ENCODE measurements around the gene AFAP1.
A peak's percentile ranks its signal among the peaks of the same experiment; 100 is the strongest.

AFAP1 gene

GRCh38 chr4:7912826-7913225, 26.8 kb downstream of the AFAP1 start:
- no peak for DNase-seq

DNA sequence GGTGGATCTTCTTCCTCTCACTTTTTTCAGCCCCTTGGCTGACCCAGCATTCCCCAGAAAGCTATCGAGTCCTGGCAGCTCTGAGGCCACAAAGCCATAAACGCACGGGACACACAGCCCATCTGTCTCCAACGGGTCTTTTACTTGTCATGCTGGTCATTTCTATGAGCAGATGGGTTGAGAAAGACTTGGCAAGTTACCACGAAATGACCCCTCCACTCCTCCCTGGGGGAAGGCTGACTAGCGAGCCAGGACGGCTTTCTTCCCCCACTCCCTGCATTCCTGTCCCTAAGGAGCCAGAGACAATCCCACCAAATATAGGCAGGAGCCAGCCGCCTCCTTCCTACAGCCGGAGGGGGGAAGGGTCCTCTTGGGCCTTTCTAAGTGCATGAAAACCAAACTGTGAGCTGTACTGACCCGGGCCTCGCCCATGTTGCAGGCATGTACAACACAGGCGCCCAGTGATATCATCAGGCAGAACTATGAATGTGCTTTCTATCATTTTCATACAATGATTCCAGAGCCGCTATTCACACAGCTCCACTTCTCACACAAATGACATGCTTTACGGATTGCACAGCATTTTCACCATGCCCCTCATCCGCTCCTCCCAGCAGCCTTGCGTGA, 28.6 kb downstream of the AFAP1 start:
- no peak for DNase-seq

DNA sequence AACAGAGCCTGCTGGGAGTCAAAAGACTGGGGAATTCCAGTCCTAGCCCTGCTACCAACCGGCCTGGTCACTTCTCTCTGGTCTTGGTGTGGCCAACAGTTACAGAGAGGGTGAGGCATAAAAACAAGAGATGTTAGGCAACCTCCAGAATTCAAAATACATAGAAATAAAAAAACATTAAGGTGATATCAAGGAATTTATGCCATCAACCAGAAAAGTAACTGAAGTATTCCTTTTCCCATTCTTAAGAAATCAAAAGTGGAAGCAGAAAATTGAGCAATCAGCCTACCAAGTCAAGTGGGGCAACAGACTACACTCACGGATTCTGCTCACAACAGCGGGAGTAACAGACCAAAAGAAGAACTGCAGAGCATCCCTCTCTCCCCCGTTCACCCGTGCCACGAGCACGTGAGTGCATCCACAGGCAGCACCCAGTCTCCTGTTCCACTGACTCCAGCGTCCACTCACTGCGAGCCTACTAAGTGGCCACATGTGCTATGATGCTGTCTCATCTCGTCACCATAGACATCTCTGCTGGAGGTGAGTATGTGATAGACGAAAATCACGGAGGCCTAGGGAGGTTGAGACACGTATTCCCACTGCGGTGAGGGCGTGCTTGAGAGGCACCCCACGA, 29.3 kb downstream of the AFAP1 start:
- peak in 1 of 2 donors; percentile 21 for DNase-seq

DNA sequence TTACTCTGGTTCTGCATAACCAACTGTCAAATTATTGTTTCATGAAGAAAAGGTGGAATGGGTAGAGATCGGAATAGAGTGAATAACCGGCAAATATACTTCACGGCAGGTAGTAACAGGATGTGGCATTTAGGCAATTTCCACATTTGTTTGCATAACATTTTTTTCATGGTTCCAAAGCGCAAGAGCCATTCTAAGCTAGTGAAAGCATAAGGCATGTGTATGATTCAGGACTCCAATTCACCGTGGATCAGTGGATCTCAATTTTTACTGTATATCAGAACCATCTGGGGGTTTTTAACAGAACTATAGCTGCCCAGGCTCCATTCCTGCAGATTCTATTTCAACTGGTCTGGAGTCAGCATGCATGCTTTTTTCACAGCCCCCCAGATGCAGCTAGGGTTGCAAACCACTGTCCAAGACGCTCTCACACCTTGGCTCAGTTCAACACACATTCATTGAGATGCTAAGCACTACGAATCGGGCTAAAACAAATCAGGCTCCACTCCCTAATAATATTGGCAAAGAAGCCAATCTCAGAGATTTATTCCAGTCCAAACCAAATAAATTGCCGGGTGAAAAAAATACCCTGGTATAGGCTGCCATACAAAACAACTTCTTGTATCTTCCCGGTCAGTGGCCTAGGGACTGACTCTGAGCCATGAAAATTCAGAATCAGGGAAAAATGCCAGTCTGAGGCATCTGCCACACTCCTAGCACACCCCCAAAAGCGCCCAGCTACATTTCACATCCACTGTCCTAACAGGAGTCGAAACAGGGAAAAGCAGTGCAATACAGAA, 30.0 kb downstream of the AFAP1 start:
- no peak for DNase-seq

- DNase-seq: no peak
These were observed 31.0 kb downstream of the AFAP1 start for GRCh38 chr4:7908668-7909067.

GRCh38 chr4:7907142-7907541, 32.5 kb downstream of the AFAP1 start:
- DNase-seq: no peak

DNA sequence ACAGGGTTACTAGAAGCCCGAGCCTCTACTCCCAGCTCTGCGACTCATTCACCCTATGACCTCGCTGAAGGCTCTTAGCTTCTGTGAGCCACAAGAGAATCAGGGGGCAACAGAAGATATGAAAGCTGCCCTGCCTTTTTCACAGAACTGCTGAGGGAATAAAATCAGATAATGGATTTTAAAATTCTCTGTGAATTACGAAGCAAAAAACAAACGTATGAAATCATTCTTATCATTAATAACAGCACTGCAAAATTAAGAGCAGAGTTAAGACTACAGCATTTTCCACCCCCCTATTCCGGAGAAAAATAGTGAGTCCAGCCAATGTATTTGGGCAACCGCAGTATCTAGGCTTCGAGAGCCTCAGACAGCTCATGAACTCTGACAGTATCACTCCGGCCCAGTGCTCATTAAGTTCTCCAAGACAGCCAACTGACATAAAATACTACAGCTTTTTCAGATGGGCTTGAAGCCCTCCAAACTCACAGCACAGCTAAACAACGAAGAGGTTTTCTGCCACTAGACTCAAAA, 33.4 kb downstream of the AFAP1 start:
- DNase-seq: no peak

- DNase-seq: no peak
These were observed 34.4 kb downstream of the AFAP1 start for GRCh38 chr4:7904952-7905915.

GRCh38 chr4:7903791-7904516, 35.7 kb downstream of the AFAP1 start:
- no peak for DNase-seq

DNA sequence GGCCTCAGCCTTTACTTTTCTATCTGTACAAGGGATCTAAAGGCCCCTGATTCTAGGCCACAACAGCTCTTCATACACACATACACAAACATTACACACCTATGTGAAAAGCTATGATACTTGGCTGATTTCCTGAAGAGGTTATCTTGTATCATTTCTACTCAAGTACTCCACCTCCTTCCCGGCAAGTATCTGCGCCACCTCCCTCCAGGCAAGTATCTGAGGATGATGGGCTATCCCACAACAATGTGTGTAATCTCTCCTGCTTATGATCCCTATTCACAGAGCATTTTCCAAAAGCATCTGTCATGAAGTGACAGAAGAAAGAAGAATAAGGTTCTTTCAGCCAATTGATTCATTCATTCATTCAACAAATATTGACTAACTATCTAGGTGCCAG, 36.8 kb downstream of the AFAP1 start:
- DNase-seq: no peak

GRCh38 chr4:7902101-7902553, 37.5 kb downstream of the AFAP1 start:
- DNase-seq: no peak

DNA sequence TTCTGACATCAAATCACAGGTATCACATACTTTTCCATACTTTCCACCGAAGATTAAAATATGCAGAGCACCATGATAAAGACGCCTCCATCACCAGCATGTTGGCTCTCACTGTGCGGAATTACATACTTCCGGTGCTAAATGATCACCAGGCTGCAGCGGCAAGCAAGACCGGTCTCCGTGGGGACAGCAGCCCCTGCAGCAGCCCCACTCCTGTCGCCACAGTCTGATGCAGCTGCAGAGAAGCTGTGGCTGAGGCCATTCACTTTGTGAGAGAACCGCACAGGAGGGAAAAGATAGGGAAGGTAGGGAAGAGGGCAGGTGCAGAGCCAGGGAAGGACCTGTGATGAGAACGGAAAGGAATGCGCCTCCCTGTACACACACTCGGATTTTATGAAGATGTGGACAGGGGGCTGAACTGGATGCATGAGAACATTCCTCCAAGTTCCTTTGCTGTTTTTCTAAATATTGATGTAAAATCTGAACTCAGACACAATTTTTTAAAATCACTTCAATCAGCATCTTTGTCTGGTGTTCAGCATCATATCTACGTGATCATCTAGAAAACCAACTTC, 38.3 kb downstream of the AFAP1 start:
- no peak for DNase-seq

DNA sequence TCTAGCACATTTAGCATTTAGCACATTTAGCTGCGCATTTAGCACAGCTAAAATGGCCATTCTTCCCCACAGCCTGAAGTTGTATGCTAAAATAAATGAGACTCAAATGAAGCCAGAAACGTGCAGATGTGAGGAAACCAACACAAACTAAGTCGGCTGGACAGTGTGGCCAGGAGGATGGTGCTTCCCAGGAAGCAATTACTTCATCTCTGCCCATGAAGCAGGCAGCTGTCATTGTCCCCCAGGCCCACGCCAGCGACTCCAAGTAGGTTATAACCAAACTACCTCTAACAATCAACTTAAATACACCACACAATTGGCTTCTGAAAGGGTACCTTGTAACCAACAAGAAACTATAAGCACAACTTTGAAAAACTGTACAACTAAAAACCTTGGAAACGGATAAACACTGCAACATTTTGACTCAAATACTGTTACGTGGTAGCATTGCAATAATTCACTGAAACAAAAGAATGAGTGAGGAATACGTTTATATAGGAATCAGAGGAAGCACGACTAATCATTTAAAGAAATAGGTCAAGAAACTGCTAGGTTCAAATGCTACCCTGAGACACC, 39.2 kb downstream of the AFAP1 start:
- DNase-seq: no peak

GRCh38 chr4:7899184-7899869, 40.3 kb downstream of the AFAP1 start:
- DNase-seq: no peak

GRCh38 chr4:7898385-7898784, 41.3 kb downstream of the AFAP1 start:
- no peak for DNase-seq

DNA sequence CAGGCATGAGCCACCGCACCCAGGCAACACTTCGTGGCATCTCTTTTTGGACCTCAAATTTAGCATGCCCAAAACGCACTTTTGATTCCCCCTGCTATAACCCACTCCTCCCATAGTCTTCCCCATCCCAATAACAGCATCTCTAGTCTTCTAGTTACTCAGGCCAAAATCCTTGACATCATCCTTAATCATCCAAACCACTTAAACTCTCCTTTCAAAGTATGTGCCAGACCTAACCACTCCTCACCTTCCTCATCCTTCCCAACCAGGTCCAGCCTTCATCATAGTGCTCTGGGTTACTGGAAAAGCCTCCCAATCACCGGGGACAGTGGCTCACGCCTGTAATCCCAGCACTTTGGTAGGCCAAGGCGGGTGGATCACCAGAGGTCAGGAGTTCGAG, 41.9 kb downstream of the AFAP1 start:
- no peak for DNase-seq

DNA sequence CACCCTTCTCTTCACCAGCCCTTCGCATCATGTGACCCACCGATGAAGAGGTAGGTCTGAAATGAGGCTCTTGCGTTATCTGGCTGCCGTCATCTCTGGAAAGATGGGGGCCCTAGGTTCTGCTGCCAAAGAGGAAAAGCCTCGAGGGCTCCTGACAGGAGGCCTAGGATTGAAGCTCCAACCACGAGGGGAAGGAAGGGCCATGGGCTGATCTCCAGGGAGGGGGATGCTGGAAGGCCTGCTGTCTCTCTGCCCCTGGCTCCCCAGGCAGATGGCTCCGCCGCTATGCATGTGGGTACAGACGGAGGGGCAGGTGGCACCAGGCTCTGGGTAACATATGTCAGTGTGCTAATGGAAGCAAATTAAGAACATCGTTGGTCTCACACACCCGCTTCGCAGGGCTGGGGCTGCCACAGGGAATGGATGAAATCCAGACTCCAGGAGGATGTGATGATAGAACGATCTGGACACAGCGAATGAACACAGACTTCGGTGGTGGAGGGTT, 44.9 kb downstream of the AFAP1 start:
- DNase-seq: no peak

GRCh38 chr4:7894098-7894676, 45.5 kb downstream of the AFAP1 start:
- no peak for DNase-seq

DNA sequence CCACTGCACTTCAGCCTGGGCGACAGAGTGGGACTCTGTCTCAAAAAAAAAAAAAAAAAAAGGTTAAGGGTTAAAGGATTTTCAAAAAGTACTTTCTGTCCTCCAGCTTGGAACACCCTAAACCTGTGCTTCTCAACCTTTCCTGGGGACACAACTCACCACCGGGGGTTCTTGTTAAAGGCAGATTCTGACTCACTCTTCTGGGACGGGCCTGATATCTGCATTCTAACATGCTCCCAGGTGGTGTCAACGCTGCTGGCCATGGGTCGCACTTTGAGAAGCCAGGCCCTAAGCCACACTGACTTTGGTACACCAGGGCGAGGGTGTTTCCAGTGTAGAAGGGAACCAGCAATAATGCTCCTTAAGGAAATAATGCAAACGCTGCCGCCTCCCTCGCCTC, 46.1 kb downstream of the AFAP1 start:
- DNase-seq: no peak
